Sigmoid colon (tissue), 7 donors: ENCODE results near the gene CUX1. TPM values are rescaled to one million over a fixed set of nuclear protein-coding genes. Genes with fewer than 3 reads are reported as not detected.
A peak's percentile ranks its signal among the peaks of the same experiment; 100 is the strongest.

ENCODE experiments used
- DNase-seq: peaks from one replicate; pipeline ENCODE4 v3.0.0-alpha.2; 2019
- H3K27ac ChIP-seq, 4 donors: fragments of 200-600 bp; sonication (generic); one replicate each; pipeline ENCODE4 v1.5.1; 2016 to 2019; ENCODE audit warnings: mild to moderate bottlenecking in 1 of 4
- H3K27me3 ChIP-seq, 3 donors: fragments of 200-600 bp; sonication (generic); one replicate each; pipeline ENCODE4 v1.5.1; 2019; ENCODE audit warnings: mild to moderate bottlenecking in 1 of 3
- H3K36me3 ChIP-seq, 4 donors: fragments of 200-600 bp; sonication (generic); one replicate each; pipeline ENCODE4 v1.5.1; 2016 to 2019
- H3K4me1 ChIP-seq, 4 donors: fragments of 200-600 bp; sonication (generic); one replicate each; pipeline ENCODE4 v1.5.1; 2017 to 2019
- H3K4me3 ChIP-seq, 4 donors: fragments of 200-600 bp; sonication (generic); one replicate each; pipeline ENCODE4 v1.5.1; 2017 to 2019; ENCODE audit warnings: mild to moderate bottlenecking in 2 of 4, moderate library complexity in 1 of 4
- H3K9me3 ChIP-seq, 4 donors: fragments of 200-600 bp in 3 of 4; sonication (generic) in 3 of 4; one replicate each; pipeline versions ENCODE4 v1.5.1 to v1.6.1; 2013 to 2019
- CTCF ChIP-seq, 4 experiments: fragments of 450-650 bp in 3 of 4; fragments of 200-600 bp in 1 of 4; IDR thresholded peaks; one replicate each; pipeline ENCODE4 v1.5.1; 2016 to 2019; ENCODE audit warnings: antibody characterized with exemption in 4 of 4, mild to moderate bottlenecking in 3 of 4, moderate library complexity in 2 of 4
- EP300 ChIP-seq, 4 donors: sonication (generic); formaldehyde crosslinking; IDR thresholded peaks; one replicate each; pipeline ENCODE4 v1.6.1; 2017; ENCODE audit warnings: antibody characterized with exemption in 4 of 4
- POLR2A ChIP-seq, 2 donors: fragments of 450-650 bp; IDR thresholded peaks; one replicate each; pipeline ENCODE4 v1.6.1; 2016; ENCODE audit warnings: antibody characterized with exemption in 2 of 2, mild to moderate bottlenecking in 2 of 2, moderate library complexity in 2 of 2
- POLR2AphosphoS5 ChIP-seq, 4 donors: sonication (generic); formaldehyde crosslinking; IDR thresholded peaks; one replicate each; pipeline ENCODE4 v1.6.1; 2017; ENCODE audit warnings: antibody characterized with exemption in 4 of 4
- WGBS, 2 donors: extraction: QIAGEN DNeasy Blood & Tissue Kit; methylation state at CpG; one replicate each; pipeline ENCODE4 v1.1.7; 2013; 5-methylcytosine and 5-hydroxymethylcytosine counted together
- intact Hi-C: fragments of 100-400 bp; cut with DNase I; formaldehyde crosslinking; loops from one replicate; pipeline ENCODE4 v1.15.1; 2023
- polyA plus RNA-seq, 3 donors: library from polyadenylated mRNA; stranded (reverse); fragments of 200-250 nt; gene quantifications; one replicate each; pipeline ENCODE4 v1.2.3, GENCODE V29; 2013
- total RNA-seq, 4 donors: library from RNA; depleted of rRNA; stranded (reverse); fragments of >200 nt; gene quantifications; one replicate each; pipeline ENCODE4 v1.1.0, GENCODE V29; 2016
- donor health status: healthy with polysubstance abuse.
- donor health status: Bipolar disorder and iron deficiency.
- donor health status: healthy.

CUX1 gene
- total and polyA plus RNA-seq, 7 donors: 46.7 to 127 (median 49.9) TPM

- H3K27ac ChIP-seq: peak overlapping the region in 1 of 4 donors; percentile 27
- TF ChIP-seq CTCF (IDR thresholded peaks at IDR 0.05): no peak
- no peak for TF ChIP-seq POLR2A (IDR thresholded peaks at IDR 0.05)
- no peak for TF ChIP-seq POLR2AphosphoS5 (IDR thresholded peaks at IDR 0.05)
- no peak for TF ChIP-seq EP300 (IDR thresholded peaks at IDR 0.05)
- intact Hi-C loops: no loop called here
- H3K36me3 ChIP-seq: peaks cover 0 to 31% (median 7%) of the 10 kb centered on the region in 4 donors
- no peak for DNase-seq
- peaks cover 0 to 28% (median 8%) of the 10 kb centered on the region in 4 donors for H3K4me1 ChIP-seq
- 92 to 96% methylated on average over 16 of the region's 16 CpGs for WGBS, 2 donors
- no peaks in the 10 kb centered on the region for H3K27me3 ChIP-seq
- H3K4me3 ChIP-seq: no peak overlapping the region
- no peaks in the 10 kb centered on the region for H3K9me3 ChIP-seq
Measured at GRCh38 chr7:102095321-102096011, 278.0 kb downstream of the CUX1 start.

- intact Hi-C loops: no loop called here
- Histone ChIP-seq H3K9me3 (no peaks in the 10 kb centered on the region), H3K4me3 (no peak overlapping the region), H3K4me1 (peaks cover 0 to 28% (median 8%) of the 10 kb centered on the region in 4 donors), H3K36me3 (peaks cover 0 to 34% (median 7%) of the 10 kb centered on the region in 4 donors), H3K27me3 (no peaks in the 10 kb centered on the region), H3K27ac (no peak overlapping the region)
- no peak for DNase-seq
- no peak for TF ChIP-seq POLR2A (IDR thresholded peaks at IDR 0.05)
- no peak for TF ChIP-seq EP300 (IDR thresholded peaks at IDR 0.05)
- TF ChIP-seq CTCF (IDR thresholded peaks at IDR 0.05): no peak
- TF ChIP-seq POLR2AphosphoS5 (IDR thresholded peaks at IDR 0.05): no peak
- 93 to 94% methylated on average over 10 of the region's 10 CpGs for WGBS, 2 donors
Measured at GRCh38 chr7:102096012-102096332, 278.5 kb downstream of the CUX1 start.

- intact Hi-C loops: no loop called here
- WGBS, 2 donors: 36 to 77% methylated on average over 19 of the region's 19 CpGs
- Histone ChIP-seq H3K4me1 (peaks cover 0 to 28% (median 8%) of the 10 kb centered on the region in 4 donors), H3K27me3 (no peaks in the 10 kb centered on the region), H3K4me3 (no peak overlapping the region), H3K9me3 (no peaks in the 10 kb centered on the region), H3K36me3 (peaks cover 0 to 40% (median 11%) of the 10 kb centered on the region in 4 donors), H3K27ac (no peak overlapping the region)
- no peak for TF ChIP-seq POLR2A (IDR thresholded peaks at IDR 0.05)
- TF ChIP-seq POLR2AphosphoS5 (IDR thresholded peaks at IDR 0.05): no peak
- no peak for DNase-seq
Measured at GRCh38 chr7:102096706-102097427, 279.4 kb downstream of the CUX1 start.

GRCh38 chr7:102097601-102098161, 280.3 kb downstream of the CUX1 start:
- Histone ChIP-seq H3K27ac (no peak overlapping the region), H3K27me3 (no peaks in the 10 kb centered on the region), H3K9me3 (no peaks in the 10 kb centered on the region), H3K4me3 (no peak overlapping the region), H3K36me3 (peaks cover 0 to 46% (median 11%) of the 10 kb centered on the region in 4 donors), H3K4me1 (peaks cover 0 to 28% (median 8%) of the 10 kb centered on the region in 4 donors)
- intact Hi-C loops: no loop called here
- no peak for DNase-seq
- TF ChIP-seq POLR2A (IDR thresholded peaks at IDR 0.05): no peak
- TF ChIP-seq POLR2AphosphoS5 (IDR thresholded peaks at IDR 0.05): no peak
- TF ChIP-seq EP300 (IDR thresholded peaks at IDR 0.05): no peak
- TF ChIP-seq CTCF (IDR thresholded peaks at IDR 0.05): no peak
- 16 to 63% methylated on average over 13 of the region's 13 CpGs for WGBS, 2 donors

- no peak overlapping the region for H3K4me3 ChIP-seq
- H3K27ac ChIP-seq: no peak overlapping the region
- intact Hi-C loops: no loop called here
- no peaks in the 10 kb centered on the region for H3K9me3 ChIP-seq
- WGBS, 2 donors: 96 to 97% methylated on average over 6 of the region's 6 CpGs
- H3K36me3 ChIP-seq: peaks cover 0 to 57% (median 11%) of the 10 kb centered on the region in 4 donors
- peaks cover 0 to 19% (median 4%) of the 10 kb centered on the region in 4 donors for H3K4me1 ChIP-seq
- TF ChIP-seq POLR2A (IDR thresholded peaks at IDR 0.05): no peak
- no peak for TF ChIP-seq CTCF (IDR thresholded peaks at IDR 0.05)
- TF ChIP-seq EP300 (IDR thresholded peaks at IDR 0.05): no peak
- TF ChIP-seq POLR2AphosphoS5 (IDR thresholded peaks at IDR 0.05): no peak
- H3K27me3 ChIP-seq: no peaks in the 10 kb centered on the region
- DNase-seq: no peak
Measured at GRCh38 chr7:102098986-102099385, 281.6 kb downstream of the CUX1 start.
